Activated naive CD8-positive, alpha-beta T cell (primary cell): Measurements from ENCODE around the gene ITGA1.

ENCODE experiments used
- H3K27ac Mint-ChIP-seq: one replicate; pipeline ENCODE4 v1.8.0; 2021; ENCODE audit warnings: mixed read lengths
- H3K27me3 Mint-ChIP-seq: one replicate; pipeline ENCODE4 v1.8.0; 2021; ENCODE audit warnings: mixed read lengths
- H3K36me3 Mint-ChIP-seq: one replicate; pipeline ENCODE4 v1.8.0; 2021; ENCODE audit warnings: mixed read lengths
- H3K4me1 Mint-ChIP-seq: one replicate; pipeline ENCODE4 v1.8.0; 2021; ENCODE audit warnings: low read depth, mixed read lengths
- H3K4me3 Mint-ChIP-seq: one replicate; pipeline ENCODE4 v1.8.0; 2021; ENCODE audit warnings: mild to moderate bottlenecking, mixed read lengths
- H3K9me3 Mint-ChIP-seq: one replicate; pipeline ENCODE4 v1.8.0; 2021; ENCODE audit warnings: low read depth, mixed read lengths

Gene ITGA1

GRCh38 chr5:52893863-52894262 lies 106.1 kb downstream of the ITGA1 start:
- peaks cover 6% of the 10 kb centered on the region for H3K4me1 Mint-ChIP-seq
- H3K9me3 Mint-ChIP-seq = no peaks in the 10 kb centered on the region
- H3K36me3 Mint-ChIP-seq = peaks cover 3% of the 10 kb centered on the region
- H3K27ac Mint-ChIP-seq = no peak overlapping the region
- H3K27me3 Mint-ChIP-seq = no peaks in the 10 kb centered on the region
- H3K4me3 Mint-ChIP-seq = no peak overlapping the region

- Mint-ChIP-seq H3K4me3 (no peak overlapping the region), H3K27me3 (no peaks in the 10 kb centered on the region), H3K9me3 (no peaks in the 10 kb centered on the region), H3K36me3 (peaks cover 5% of the 10 kb centered on the region), H3K27ac (no peak overlapping the region), H3K4me1 (peaks cover 6% of the 10 kb centered on the region)
These were observed 106.7 kb downstream of the ITGA1 start for GRCh38 chr5:52894451-52894850.

GRCh38 chr5:52895075-52895474 lies 107.4 kb downstream of the ITGA1 start:
- Mint-ChIP-seq H3K36me3 (peaks cover 6% of the 10 kb centered on the region), H3K27me3 (no peaks in the 10 kb centered on the region), H3K9me3 (no peaks in the 10 kb centered on the region), H3K4me1 (peaks cover 6% of the 10 kb centered on the region), H3K4me3 (no peak overlapping the region), H3K27ac (no peak overlapping the region)

- Mint-ChIP-seq H3K4me3 (no peak overlapping the region), H3K27me3 (no peaks in the 10 kb centered on the region), H3K36me3 (peaks cover 4% of the 10 kb centered on the region), H3K9me3 (no peaks in the 10 kb centered on the region), H3K27ac (no peak overlapping the region), H3K4me1 (peaks cover 6% of the 10 kb centered on the region)
These were observed 108.1 kb downstream of the ITGA1 start for GRCh38 chr5:52895572-52896413.

- no peak overlapping the region for H3K4me3 Mint-ChIP-seq
- no peak overlapping the region for H3K27ac Mint-ChIP-seq
- peaks cover 6% of the 10 kb centered on the region for H3K4me1 Mint-ChIP-seq
- H3K9me3 Mint-ChIP-seq = peaks cover 5% of the 10 kb centered on the region
- H3K27me3 Mint-ChIP-seq = no peaks in the 10 kb centered on the region
- H3K36me3 Mint-ChIP-seq = peaks cover 8% of the 10 kb centered on the region
These were observed 109.0 kb downstream of the ITGA1 start for GRCh38 chr5:52896534-52897237.

- Mint-ChIP-seq H3K36me3 (peaks cover 13% of the 10 kb centered on the region), H3K4me1 (peaks cover 6% of the 10 kb centered on the region), H3K9me3 (peaks cover 5% of the 10 kb centered on the region), H3K4me3 (no peak overlapping the region), H3K27ac (no peak overlapping the region), H3K27me3 (no peaks in the 10 kb centered on the region)
These were observed 109.5 kb downstream of the ITGA1 start for GRCh38 chr5:52897238-52897614.

- peaks cover 19% of the 10 kb centered on the region for H3K36me3 Mint-ChIP-seq
- peaks cover 5% of the 10 kb centered on the region for H3K9me3 Mint-ChIP-seq
- H3K27ac Mint-ChIP-seq = no peak overlapping the region
- H3K4me3 Mint-ChIP-seq = no peak overlapping the region
- H3K27me3 Mint-ChIP-seq = no peaks in the 10 kb centered on the region
- H3K4me1 Mint-ChIP-seq = peaks cover 6% of the 10 kb centered on the region
These were observed 111.4 kb downstream of the ITGA1 start for GRCh38 chr5:52898961-52899680.

GRCh38 chr5:52903142-52903541 lies 115.4 kb downstream of the ITGA1 start:
- H3K4me3 Mint-ChIP-seq = no peak overlapping the region
- no peaks in the 10 kb centered on the region for H3K27me3 Mint-ChIP-seq
- H3K4me1 Mint-ChIP-seq = peaks cover 6% of the 10 kb centered on the region
- no peak overlapping the region for H3K27ac Mint-ChIP-seq
- peaks cover 5% of the 10 kb centered on the region for H3K9me3 Mint-ChIP-seq
- H3K36me3 Mint-ChIP-seq = peaks cover 23% of the 10 kb centered on the region

- peaks cover 6% of the 10 kb centered on the region for H3K4me1 Mint-ChIP-seq
- H3K36me3 Mint-ChIP-seq = peaks cover 16% of the 10 kb centered on the region
- H3K9me3 Mint-ChIP-seq = no peaks in the 10 kb centered on the region
- no peak overlapping the region for H3K27ac Mint-ChIP-seq
- H3K27me3 Mint-ChIP-seq = no peaks in the 10 kb centered on the region
- H3K4me3 Mint-ChIP-seq = no peak overlapping the region
These were observed 118.6 kb downstream of the ITGA1 start for GRCh38 chr5:52906343-52906742.

GRCh38 chr5:52906845-52907244 lies 119.1 kb downstream of the ITGA1 start:
- Mint-ChIP-seq H3K9me3 (no peaks in the 10 kb centered on the region), H3K4me1 (peaks cover 6% of the 10 kb centered on the region), H3K27me3 (no peaks in the 10 kb centered on the region), H3K36me3 (peaks cover 14% of the 10 kb centered on the region), H3K4me3 (no peak overlapping the region), H3K27ac (no peak overlapping the region)

GRCh38 chr5:52909192-52909591 lies 121.5 kb downstream of the ITGA1 start:
- Mint-ChIP-seq H3K36me3 (peaks cover 4% of the 10 kb centered on the region), H3K9me3 (no peaks in the 10 kb centered on the region), H3K27ac (no peak overlapping the region), H3K4me1 (peaks cover 6% of the 10 kb centered on the region), H3K4me3 (no peak overlapping the region), H3K27me3 (no peaks in the 10 kb centered on the region)

GRCh38 chr5:52910071-52910470 lies 122.4 kb downstream of the ITGA1 start:
- no peaks in the 10 kb centered on the region for H3K27me3 Mint-ChIP-seq
- H3K36me3 Mint-ChIP-seq = peaks cover 4% of the 10 kb centered on the region
- H3K9me3 Mint-ChIP-seq = no peaks in the 10 kb centered on the region
- H3K4me1 Mint-ChIP-seq = peaks cover 10% of the 10 kb centered on the region
- H3K27ac Mint-ChIP-seq = no peak overlapping the region
- no peak overlapping the region for H3K4me3 Mint-ChIP-seq

- peaks cover 9% of the 10 kb centered on the region for H3K4me1 Mint-ChIP-seq
- H3K36me3 Mint-ChIP-seq = no peaks in the 10 kb centered on the region
- H3K9me3 Mint-ChIP-seq = no peaks in the 10 kb centered on the region
- H3K27ac Mint-ChIP-seq = no peak overlapping the region
- peak overlapping the region; percentile 70 for H3K4me3 Mint-ChIP-seq
- no peaks in the 10 kb centered on the region for H3K27me3 Mint-ChIP-seq
These were observed 127.6 kb downstream of the ITGA1 start for GRCh38 chr5:52915176-52915875.

- Mint-ChIP-seq H3K27ac (no peak overlapping the region), H3K9me3 (no peaks in the 10 kb centered on the region), H3K36me3 (peaks cover 2% of the 10 kb centered on the region), H3K27me3 (no peaks in the 10 kb centered on the region), H3K4me1 (no peaks in the 10 kb centered on the region), H3K4me3 (no peak overlapping the region)
These were observed 133.2 kb downstream of the ITGA1 start for GRCh38 chr5:52920929-52921328.
